Osteoblast (primary cell): ENCODE results near the gene CLCNKA. TPM values are rescaled to one million over a fixed set of nuclear protein-coding genes. Genes with fewer than 3 reads are reported as not detected.

Experiments used
- DNase-seq: peaks from one replicate; pipeline ENCODE4 v3.0.0; 2011; ENCODE audit warnings: low spot score, mixed read lengths; ENCODE audit not compliant: insufficient read length; ENCODE audit errors: missing footprints
- H2AFZ ChIP-seq: 2 replicates; pipeline ENCODE4 v1.6.0; 2011; ENCODE audit warnings: mild to moderate bottlenecking, low read length
- H3K27ac ChIP-seq: 2 replicates; pipeline ENCODE4 v1.5.1; 2011; ENCODE audit warnings: mild to moderate bottlenecking, low read depth, low read length, moderate library complexity
- H3K27me3 ChIP-seq: 2 replicates; pipeline ENCODE4 v1.6.0; 2012; ENCODE audit warnings: mild to moderate bottlenecking, control low read depth, inconsistent platforms, low read length, moderate library complexity; ENCODE audit not compliant: insufficient read depth
- H3K36me3 ChIP-seq: 2 replicates; pipeline ENCODE4 v1.5.1; 2011; ENCODE audit warnings: mild to moderate bottlenecking, low read length, control low read depth, moderate library complexity; ENCODE audit not compliant: insufficient read depth
- H3K4me1 ChIP-seq: 2 replicates; pipeline ENCODE4 v1.5.1; 2011; ENCODE audit warnings: mild to moderate bottlenecking, low read length, control low read depth, moderate library complexity; ENCODE audit not compliant: insufficient read depth
- H3K4me2 ChIP-seq: 2 replicates; pipeline ENCODE4 v1.6.0; 2011; ENCODE audit warnings: mild to moderate bottlenecking, low read length; ENCODE audit not compliant: insufficient read depth
- H3K4me3 ChIP-seq: fragments of 200-600 bp; sonication (generic); 3 replicates; pipeline ENCODE4 v1.5.1; 2012; ENCODE audit warnings: mild to moderate bottlenecking, low read length, inconsistent platforms; ENCODE audit not compliant: insufficient read depth
- H3K79me2 ChIP-seq: 2 replicates; pipeline ENCODE4 v1.6.0; 2012; ENCODE audit warnings: mild to moderate bottlenecking, low read length, control low read depth, inconsistent platforms; ENCODE audit not compliant: insufficient read depth
- H3K9me3 ChIP-seq: 2 replicates; pipeline ENCODE4 v1.5.1; 2011; ENCODE audit warnings: low read depth, low read length, control low read depth
- H4K20me1 ChIP-seq: 2 replicates; pipeline ENCODE4 v1.6.0; 2012; ENCODE audit warnings: mild to moderate bottlenecking, low read length, control low read depth; ENCODE audit not compliant: insufficient read depth
- CTCF ChIP-seq: IDR thresholded peaks from 2 replicates; pipeline ENCODE4 v1.5.1; 2011; ENCODE audit warnings: mild to moderate bottlenecking, low read depth, low read length, moderate library complexity; ENCODE audit errors: extremely low read depth
- total RNA-seq: library from RNA; depleted of rRNA; stranded (reverse); fragments of >200 nt; gene quantifications from 2 replicates; pipeline ENCODE4 v1.2.3, GENCODE V29; 2012

CLCNKA gene
- total RNA-seq, 1 donor: not detected

GRCh38 chr1:16006552-16007485 lies 15.0 kb upstream of the CLCNKA start:
- peak; percentile 14 for TF ChIP-seq CTCF
- Histone ChIP-seq H3K9me3 (no peaks in the 10 kb centered on the region), H3K27ac (no peak overlapping the region), H3K36me3 (no peaks in the 10 kb centered on the region), H3K4me3 (no peak overlapping the region), H3K79me2 (no peaks in the 10 kb centered on the region), H2AFZ (no peak overlapping the region), H3K4me1 (no peaks in the 10 kb centered on the region), H4K20me1 (no peaks in the 10 kb centered on the region), H3K27me3 (no peaks in the 10 kb centered on the region), H3K4me2 (no peak overlapping the region)
- DNase-seq: peak; percentile 78

GRCh38 chr1:16007671-16008341 lies 14.0 kb upstream of the CLCNKA start:
- Histone ChIP-seq H3K4me2 (no peak overlapping the region), H3K9me3 (no peaks in the 10 kb centered on the region), H3K36me3 (no peaks in the 10 kb centered on the region), H3K4me1 (peaks cover 5% of the 10 kb centered on the region), H3K4me3 (no peak overlapping the region), H4K20me1 (no peaks in the 10 kb centered on the region), H3K27me3 (no peaks in the 10 kb centered on the region), H2AFZ (no peak overlapping the region), H3K27ac (no peak overlapping the region), H3K79me2 (no peaks in the 10 kb centered on the region)
- DNase-seq: peak; percentile 19
- TF ChIP-seq CTCF: no peak

GRCh38 chr1:16009030-16009460 lies 12.8 kb upstream of the CLCNKA start:
- no peaks in the 10 kb centered on the region for H4K20me1 ChIP-seq
- H3K4me2 ChIP-seq: no peak overlapping the region
- H3K27ac ChIP-seq: no peak overlapping the region
- H3K4me1 ChIP-seq: peaks cover 10% of the 10 kb centered on the region
- H3K79me2 ChIP-seq: no peaks in the 10 kb centered on the region
- H2AFZ ChIP-seq: no peak overlapping the region
- no peak overlapping the region for H3K4me3 ChIP-seq
- H3K9me3 ChIP-seq: no peaks in the 10 kb centered on the region
- H3K27me3 ChIP-seq: no peaks in the 10 kb centered on the region
- peak; percentile 97 for TF ChIP-seq CTCF
- peak; percentile 95 for DNase-seq
- no peaks in the 10 kb centered on the region for H3K36me3 ChIP-seq

GRCh38 chr1:16009678-16010077 lies 12.2 kb upstream of the CLCNKA start:
- DNase-seq: no peak
- no peak overlapping the region for H3K4me2 ChIP-seq
- no peaks in the 10 kb centered on the region for H4K20me1 ChIP-seq
- TF ChIP-seq CTCF: no peak
- H3K4me3 ChIP-seq: no peak overlapping the region
- H3K36me3 ChIP-seq: no peaks in the 10 kb centered on the region
- no peak overlapping the region for H2AFZ ChIP-seq
- peaks cover 12% of the 10 kb centered on the region for H3K4me1 ChIP-seq
- no peaks in the 10 kb centered on the region for H3K27me3 ChIP-seq
- H3K27ac ChIP-seq: no peak overlapping the region
- H3K9me3 ChIP-seq: no peaks in the 10 kb centered on the region
- no peaks in the 10 kb centered on the region for H3K79me2 ChIP-seq
